ENCODE results near the gene QRICH2. TPM values are rescaled to one million over a fixed set of nuclear protein-coding genes. Genes with fewer than 3 reads are reported as not detected.

Gene QRICH2
- total RNA-seq, 1 donor from 2014 or later, result 1.7 TPM

DNA sequence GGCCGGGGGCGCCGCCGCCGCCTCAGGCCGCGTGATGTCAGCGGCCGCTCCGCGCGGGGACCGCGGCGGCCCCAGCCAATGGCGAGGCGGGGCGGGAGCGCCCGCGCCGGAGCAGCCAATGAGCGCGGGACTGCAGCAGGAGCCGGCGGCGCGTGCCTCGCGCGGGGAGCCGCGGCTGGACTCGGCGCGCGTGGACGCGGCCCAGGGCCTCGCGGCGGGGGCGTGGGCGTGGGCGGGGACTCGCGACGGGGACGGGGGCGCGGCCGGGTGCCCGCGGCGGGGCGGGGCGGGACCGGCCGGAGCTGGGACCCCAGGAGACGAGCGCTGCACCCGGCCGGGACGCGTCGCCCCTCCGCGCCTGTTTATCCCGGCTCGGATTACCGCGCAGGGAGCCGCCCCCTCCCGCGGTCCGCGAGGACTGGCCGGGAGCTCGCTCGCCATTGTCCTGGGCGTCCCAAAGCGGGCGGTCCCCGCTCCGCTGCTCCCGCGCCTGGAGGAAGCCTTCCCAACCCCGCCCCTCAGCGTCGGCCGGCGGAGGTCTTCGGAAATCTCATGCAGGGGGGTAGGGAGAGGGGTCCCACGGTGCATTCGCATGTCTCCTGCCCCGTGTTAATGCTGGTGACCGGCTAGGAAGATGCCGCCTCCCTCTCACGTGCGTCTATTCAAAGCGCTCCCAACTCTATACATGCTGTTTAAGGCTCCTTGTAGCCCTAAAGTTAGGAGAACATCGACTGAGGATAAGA lies 67.4 kb downstream of the QRICH2 start, which contains the start of gene RNF157:
TSS of gene RNF157 (minus strand) at position 33 of the 743 bp plus-strand sequence. CDS start 253 bp downstream, outside the sequence.
- Histone ChIP-seq H2AFZ (replicated peaks) (peak within 1 kb of the TSS; percentile 98), H3F3A (ENCODE audit: low read depth) (peaks cover 29% of the 10 kb centered on the region), H3K4me1 (peaks cover 7% of the 10 kb centered on the region), H3K9me3 (ENCODE audit: low read depth) (no peaks in the 10 kb centered on the region), H3K4me3 (peak within 1 kb of the TSS; percentile 54), H3K36me3 (no peaks in the 10 kb centered on the region), H3K4me2 (peak within 1 kb of the TSS; percentile 95), H4K20me1 (ENCODE audit: low read depth) (peaks cover 9% of the 10 kb centered on the region), H3K79me2 (ENCODE audit: low read depth) (peaks cover 6% of the 10 kb centered on the region), H3K9ac (no peak within 1 kb of the TSS), H3K27me3 (peaks cover 59% of the 10 kb centered on the region), H3K27ac (no peak within 1 kb of the TSS)
- peak; percentile 95 for DNase-seq (ENCODE audit: low spot score)
- H3K27ac Mint-ChIP-seq, result peak within 1 kb of the TSS; percentile 57
- peak within 1 kb of the TSS; percentile 90 for H3K4me3 Mint-ChIP-seq
- TF ChIP-seq EZH2phosphoT487 (IDR thresholded peaks at IDR 0.05) (no peak), CTCF (IDR thresholded peaks at IDR 0.05) (no peak), EZH2 (IDR thresholded peaks at IDR 0.05) (no peak)
- no peaks in the 10 kb centered on the region for H3K9me3 Mint-ChIP-seq
- peaks cover 8% of the 10 kb centered on the region for H3K27me3 Mint-ChIP-seq (ENCODE audit: insufficient read depth, low read depth)
- H3K4me1 Mint-ChIP-seq, result peaks cover 27% of the 10 kb centered on the region
- H3K36me3 Mint-ChIP-seq, result no peaks in the 10 kb centered on the region

DNA sequence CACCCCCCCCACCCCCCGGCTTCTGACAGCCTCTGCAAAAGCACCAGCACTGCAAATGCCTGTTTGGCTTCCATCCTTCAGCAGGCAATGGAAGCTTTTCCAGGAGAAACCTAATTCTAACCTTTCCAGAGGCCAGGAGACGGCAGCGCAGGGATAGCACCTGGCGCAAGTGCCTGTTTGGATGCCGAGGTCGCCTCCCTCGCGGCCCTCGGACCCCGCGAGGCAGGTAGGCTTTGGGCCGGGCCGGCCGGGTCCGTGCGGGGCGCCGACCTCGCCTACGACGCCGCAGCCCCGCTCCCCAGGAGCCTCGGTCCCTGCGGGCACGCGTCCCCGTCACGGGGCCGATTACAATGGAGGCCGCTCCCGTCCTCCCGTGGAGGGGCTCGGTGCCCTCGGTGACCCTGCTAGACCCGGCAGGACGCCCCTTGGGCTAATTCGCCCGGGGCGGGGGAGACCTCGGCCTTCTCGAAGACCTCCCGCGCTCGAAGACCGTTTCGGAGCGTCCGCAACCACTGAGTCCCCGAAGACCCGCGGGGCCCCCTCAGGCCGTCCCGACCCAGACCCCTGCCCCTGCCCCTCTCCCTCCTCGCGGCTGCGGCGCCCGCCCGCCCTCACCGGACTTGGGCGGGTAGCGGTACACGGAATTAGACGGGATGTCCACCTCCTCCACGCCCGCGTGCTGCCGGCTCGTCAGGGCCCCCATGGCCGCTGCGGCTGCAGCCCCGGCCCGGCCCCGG lies 68.4 kb downstream of the QRICH2 start:
- no peak overlapping the region for H3K9ac ChIP-seq
- peak overlapping the region; percentile 98 for H2AFZ ChIP-seq (replicated peaks)
- peak; percentile 63 for DNase-seq (ENCODE audit: low spot score)
- H3F3A ChIP-seq (ENCODE audit: low read depth), result peaks cover 29% of the 10 kb centered on the region
- peaks cover 6% of the 10 kb centered on the region for H3K79me2 ChIP-seq (ENCODE audit: low read depth)
- Mint-ChIP-seq H3K4me1 (peaks cover 27% of the 10 kb centered on the region), H3K27ac (no peak overlapping the region), H3K4me3 (peak overlapping the region; percentile 88), H3K9me3 (no peaks in the 10 kb centered on the region), H3K36me3 (no peaks in the 10 kb centered on the region), H3K27me3 (ENCODE audit: insufficient read depth, low read depth) (peaks cover 8% of the 10 kb centered on the region)
- no peak overlapping the region for H3K27ac ChIP-seq
- TF ChIP-seq CTCF (IDR thresholded peaks at IDR 0.05) (no peak), EZH2 (IDR thresholded peaks at IDR 0.05) (peak; percentile 86), EZH2phosphoT487 (IDR thresholded peaks at IDR 0.05) (peak; percentile 70)
- peak overlapping the region; percentile 54 for H3K4me3 ChIP-seq
- peaks cover 7% of the 10 kb centered on the region for H3K4me1 ChIP-seq
- peak overlapping the region; percentile 95 for H3K4me2 ChIP-seq
- H3K27me3 ChIP-seq, result peaks cover 59% of the 10 kb centered on the region
- no peaks in the 10 kb centered on the region for H3K36me3 ChIP-seq
- no peaks in the 10 kb centered on the region for H3K9me3 ChIP-seq (ENCODE audit: low read depth)
- H4K20me1 ChIP-seq (ENCODE audit: low read depth), result peaks cover 9% of the 10 kb centered on the region

- TF ChIP-seq EZH2 (IDR thresholded peaks at IDR 0.05), result no peak
- no peak for TF ChIP-seq CTCF (IDR thresholded peaks at IDR 0.05)
- no peak for TF ChIP-seq EZH2phosphoT487 (IDR thresholded peaks at IDR 0.05)
- H3F3A ChIP-seq (ENCODE audit: low read depth), result peaks cover 29% of the 10 kb centered on the region
- no peaks in the 10 kb centered on the region for H3K9me3 Mint-ChIP-seq
- peak overlapping the region; percentile 95 for H3K4me2 ChIP-seq
- H3K27me3 Mint-ChIP-seq (ENCODE audit: insufficient read depth, low read depth), result peaks cover 8% of the 10 kb centered on the region
- H3K27ac ChIP-seq, result no peak overlapping the region
- no peak overlapping the region for H3K9ac ChIP-seq
- DNase-seq (ENCODE audit: low spot score), result no peak
- H3K4me1 Mint-ChIP-seq, result peaks cover 22% of the 10 kb centered on the region
- peaks cover 7% of the 10 kb centered on the region for H3K4me1 ChIP-seq
- no peaks in the 10 kb centered on the region for H3K9me3 ChIP-seq (ENCODE audit: low read depth)
- H2AFZ ChIP-seq (replicated peaks), result peak overlapping the region; percentile 98
- no peaks in the 10 kb centered on the region for H3K36me3 ChIP-seq
- peaks cover 6% of the 10 kb centered on the region for H3K79me2 ChIP-seq (ENCODE audit: low read depth)
- peak overlapping the region; percentile 54 for H3K4me3 ChIP-seq
- peaks cover 59% of the 10 kb centered on the region for H3K27me3 ChIP-seq
- no peak overlapping the region for H3K27ac Mint-ChIP-seq
- peaks cover 9% of the 10 kb centered on the region for H4K20me1 ChIP-seq (ENCODE audit: low read depth)
- H3K36me3 Mint-ChIP-seq, result no peaks in the 10 kb centered on the region
- peak overlapping the region; percentile 88 for H3K4me3 Mint-ChIP-seq
Measured at GRCh38 chr17:76238847-76239537, 69.1 kb downstream of the QRICH2 start.
